HepG2 (cell line): Measurements from ENCODE around the gene HDLBP. TPM values are rescaled to one million over a fixed set of nuclear protein-coding genes. Genes with fewer than 3 reads are reported as not detected.

ENCODE experiments used
- CREBL2 ChIP-seq: sonication (generic); formaldehyde crosslinking; IDR thresholded peaks from 2 replicates; pipeline ENCODE4 v1.8.1; 2023; ENCODE audit warnings: missing genetic modification reagents, mild to moderate bottlenecking, borderline replicate concordance
- DR1 ChIP-seq: sonication (generic); formaldehyde crosslinking; IDR thresholded peaks from 2 replicates; pipeline ENCODE4 v1.8.0; 2021; ENCODE audit warnings: mild to moderate bottlenecking, missing genetic modification reagents, inconsistent platforms
- ELF4 ChIP-seq: sonication (generic); formaldehyde crosslinking; IDR thresholded peaks from 2 replicates; pipeline ENCODE4 v1.5.0; 2020; ENCODE audit warnings: missing genetic modification reagents, mild to moderate bottlenecking, moderate library complexity, borderline replicate concordance
- GATAD1 ChIP-seq: IDR thresholded peaks from 2 replicates; pipeline ENCODE4 v1.6.1; 2016; ENCODE audit warnings: missing genetic modification reagents, missing compliant biosample characterization
- HBP1 ChIP-seq: IDR thresholded peaks from 2 replicates; pipeline ENCODE4 v1.6.1; 2016; ENCODE audit warnings: low read depth, control low read depth
- HNF1B ChIP-seq: sonication (generic); formaldehyde crosslinking; IDR thresholded peaks from 2 replicates; pipeline ENCODE4 v1.5.1; 2020; ENCODE audit warnings: mild to moderate bottlenecking, moderate library complexity, missing genetic modification reagents
- KDM3A ChIP-seq: IDR thresholded peaks from 2 replicates; pipeline ENCODE4 v1.6.1; 2018; ENCODE audit warnings: low read depth, missing compliant biosample characterization
- LCORL ChIP-seq, 2 experiments: fragments of 450-650 bp in 1 of 2; sonication (generic) in 1 of 2; formaldehyde crosslinking in 1 of 2; IDR thresholded peaks; 2 replicates each; pipeline versions ENCODE4 v1.5.0 to v1.6.1; 2017 to 2020; ENCODE audit warnings: antibody characterized with exemption in 1 of 2, missing genetic modification reagents in 1 of 2
- MAX ChIP-seq: IDR thresholded peaks from 2 replicates; pipeline ENCODE4 v1.6.1; 2012; ENCODE audit warnings: inconsistent platforms
- MTF2 ChIP-seq: sonication (generic); formaldehyde crosslinking; IDR thresholded peaks from 2 replicates; pipeline ENCODE4 v1.5.0; 2020; ENCODE audit warnings: missing genetic modification reagents, borderline replicate concordance
- NFIC ChIP-seq: IDR thresholded peaks from 2 replicates; pipeline ENCODE4 v1.6.1; 2012; ENCODE audit warnings: mild to moderate bottlenecking, low read length, inconsistent platforms
- NR2F1 ChIP-seq, 2 experiments: fragments of 450-650 bp in 1 of 2; formaldehyde crosslinking in 1 of 2; IDR thresholded peaks; 2 replicates each; pipeline versions ENCODE4 v1.5.0 to v1.6.1; 2016 to 2020; ENCODE audit warnings: mild to moderate bottlenecking in 1 of 2, missing compliant biosample characterization in 1 of 2, missing genetic modification reagents in 1 of 2, moderate library complexity in 1 of 2
- PBX2 ChIP-seq: IDR thresholded peaks from 2 replicates; pipeline ENCODE4 v1.6.1; 2016; ENCODE audit warnings: control low read depth
- RELA ChIP-seq: sonication (generic); formaldehyde crosslinking; IDR thresholded peaks from 2 replicates; pipeline ENCODE4 v1.4.0; 2020; ENCODE audit warnings: missing genetic modification reagents
- SRSF9 ChIP-seq: fragments of 200-400 bp; formaldehyde crosslinking; IDR thresholded peaks from 2 replicates; pipeline ENCODE4 v1.6.1; 2018; ENCODE audit warnings: borderline replicate concordance, mild to moderate bottlenecking, low read depth, low read length; ENCODE audit not compliant: insufficient read depth, poor library complexity, severe bottlenecking
- TEAD3 ChIP-seq: optimal IDR thresholded peaks from 2 replicates; pipeline ENCODE3; 2016; ENCODE audit warnings: borderline replicate concordance
- ZBTB3 ChIP-seq: sonication (generic); formaldehyde crosslinking; IDR thresholded peaks from 2 replicates; pipeline ENCODE4 v1.4.0; 2020; ENCODE audit warnings: low read depth, mild to moderate bottlenecking, moderate library complexity, missing genetic modification reagents, borderline replicate concordance
- ZNF282 ChIP-seq: fragments of 450-650 bp; IDR thresholded peaks from 2 replicates; pipeline ENCODE4 v1.6.1; 2018; ENCODE audit not compliant: partially characterized antibody
- ZNF446 ChIP-seq: sonication (generic); formaldehyde crosslinking; IDR thresholded peaks from 2 replicates; pipeline ENCODE4 v1.5.0; 2020; ENCODE audit warnings: mild to moderate bottlenecking, missing genetic modification reagents
- ZNF550 ChIP-seq: sonication (generic); formaldehyde crosslinking; IDR thresholded peaks from 2 replicates; pipeline ENCODE4 v1.4.0; 2020; ENCODE audit warnings: mild to moderate bottlenecking, missing genetic modification reagents, borderline replicate concordance
- ZNF569 ChIP-seq: sonication (generic); formaldehyde crosslinking; IDR thresholded peaks from 2 replicates; pipeline ENCODE4 v1.5.0; 2020; ENCODE audit warnings: mild to moderate bottlenecking, missing genetic modification reagents, moderate library complexity, borderline replicate concordance
- ZNF710 ChIP-seq: sonication (generic); formaldehyde crosslinking; IDR thresholded peaks from 2 replicates; pipeline ENCODE4 v1.5.0; 2020; ENCODE audit warnings: mild to moderate bottlenecking, missing genetic modification reagents, borderline replicate concordance
- polyA plus RNA-seq, 8 experiments: library from polyadenylated mRNA; depleted of rRNA in 3 of 8; stranded (reverse) in 7 of 8; unstranded in 1 of 8; fragments of >200 nt; fragmentation: Illumina TruSeq in 4 of 8; extraction: Trizol in 4 of 8; gene quantifications; 2 replicates each; pipeline versions ENCODE4 v1.2.1 to v1.2.3, GENCODE V29; 2011 to 2016; ENCODE audit warnings: low read depth in 4 of 8, missing spikeins in 1 of 8, mixed read lengths in 1 of 8; ENCODE audit not compliant: insufficient read depth in 1 of 8
- total RNA-seq, 5 experiments: library from RNA; depleted of rRNA; stranded (reverse); fragments of >200 nt; fragmentation: Illumina TruSeq; extraction: Trizol; gene quantifications; 2 replicates each; pipeline ENCODE4 v1.2.3, GENCODE V29; 2016; ENCODE audit warnings: low read depth in 1 of 5

The HDLBP gene
- total and polyA plus RNA-seq, 2 of the 13 experiments (the other 11 are each of a cell fraction or from before 2014, with no cell fraction given), result 464 to 707 TPM

- TF ChIP-seq NR2F1 (CRISPR knock-in tag; IDR thresholded peaks at IDR 0.05) (0 out of 4 replicates have a peak, but pooled peaks have one; percentile 8 to 10), DR1 (CRISPR knock-in tag) (peak; percentile 88), MTF2 (CRISPR knock-in tag) (no peak; the same call in 1 of the 2 replicates), MAX (peak; percentile 79), SRSF9 (no peak), LCORL (IDR thresholded peaks at IDR 0.05) (no peak), LCORL (CRISPR knock-in tag; IDR thresholded peaks at IDR 0.05) (peak; percentile 82), GATAD1 (peak; percentile 90), CREBL2 (CRISPR knock-in tag) (peak; percentile 88; the same call in 1 of the 2 replicates), ZNF710 (peak; percentile 78; the same call in 1 of the 2 replicates), HBP1 (CRISPR knock-in tag) (peak; percentile 92), ZNF446 (CRISPR knock-in tag) (peak; percentile 85; the same call in 1 of the 2 replicates), HNF1B (CRISPR knock-in tag) (peak; percentile 98), KDM3A (CRISPR knock-in tag) (peak; percentile 93), TEAD3 (peak; percentile 52), ZBTB3 (CRISPR knock-in tag) (peak; percentile 68; the same call in 1 of the 2 replicates), NFIC (no peak), ZNF550 (CRISPR knock-in tag) (no peak; the same call in 1 of the 2 replicates), PBX2 (no peak; the same call in 1 of the 2 replicates), ELF4 (peak; percentile 85; the same call in 1 of the 2 replicates), RELA (0 out of 2 replicates have a peak, but pooled peaks have one; percentile 71), ZNF282 (no peak), ZNF569 (CRISPR knock-in tag) (peak; percentile 99)
Measured at GRCh38 chr2:241315093-241315878, at the start of gene HDLBP (continued).
